A673 (cell line): ENCODE measurements around the gene RNFT1. TPM values are rescaled to one million over a fixed set of nuclear protein-coding genes. Genes with fewer than 3 reads are reported as not detected.

Experiments
- BruUV-seq: library from RNA; stranded (reverse); fragments of 400-500 nt; replicated peaks from 2 replicates; lab custom pipeline; 2021; lab: Mats Ljungman, UMichigan
- CTCF ChIA-PET: fragments of 300-600 bp; sonication (Branson Sonifier 250); formaldehyde crosslinking; loops from one replicate; lab custom pipeline; 2022; ENCODE audit warnings: antibody characterized with exemption; lab: Charles Lee
- POLR2A ChIA-PET: fragments of 300-600 bp; sonication (Branson Sonifier 250); formaldehyde crosslinking; loops from one replicate; lab custom pipeline; 2022; ENCODE audit warnings: antibody characterized with exemption; ENCODE audit not compliant: low non-redundant PET; lab: Charles Lee
- DNase-seq: peaks from one replicate; pipeline ENCODE4 v3.0.0-alpha.2; 2015; ENCODE audit warnings: low spot score
- H3K27ac ChIP-seq: fragments of 200-600 bp; sonication (generic); 2 replicates; pipeline ENCODE4 v1.5.1; 2016; ENCODE audit warnings: mixed run types, low read depth, mild to moderate bottlenecking, mixed read lengths, antibody characterized with exemption, low read length; ENCODE audit not compliant: poor library complexity, severe bottlenecking
- H3K27me3 ChIP-seq: fragments of 200-600 bp; sonication (generic); replicated peaks from 2 replicates; pipeline ENCODE4 v1.6.1; 2017; ENCODE audit warnings: mixed run types, low read depth, mild to moderate bottlenecking, mixed read lengths, antibody characterized with exemption, low read length; ENCODE audit not compliant: insufficient read depth, poor library complexity
- H3K36me3 ChIP-seq: fragments of 200-600 bp; sonication (generic); 2 replicates; pipeline ENCODE4 v1.6.1; 2016; ENCODE audit warnings: mixed run types, mild to moderate bottlenecking, mixed read lengths, antibody characterized with exemption, low read length; ENCODE audit not compliant: insufficient read depth, poor library complexity, severe bottlenecking
- H3K4me1 ChIP-seq: fragments of 200-600 bp; sonication (generic); 2 replicates; pipeline ENCODE4 v1.6.1; 2017; ENCODE audit warnings: mixed run types, mild to moderate bottlenecking, mixed read lengths, antibody characterized with exemption, low read length; ENCODE audit not compliant: insufficient read depth, poor library complexity, severe bottlenecking
- H3K4me3 ChIP-seq: fragments of 200-600 bp; sonication (generic); 2 replicates; pipeline ENCODE4 v1.5.1; 2016; ENCODE audit warnings: low read depth, mixed run types, mild to moderate bottlenecking, mixed read lengths, low read length; ENCODE audit not compliant: poor library complexity, severe bottlenecking
- H3K9me3 ChIP-seq: fragments of 200-600 bp; sonication (generic); 2 replicates; pipeline ENCODE4 v1.6.1; 2016; ENCODE audit warnings: mixed run types, low read depth, mild to moderate bottlenecking, mixed read lengths, antibody characterized with exemption, low read length; ENCODE audit not compliant: poor library complexity, severe bottlenecking
- CTCF ChIP-seq: fragments of 300-800, 200-600 bp; sonication (generic); conservative IDR thresholded peaks from 2 replicates; pipeline ENCODE4 v1.5.1; 2017; ENCODE audit warnings: low read depth, mild to moderate bottlenecking, antibody characterized with exemption, low read length, moderate library complexity, mixed read lengths
- EZH2 ChIP-seq: fragments of 200-600 bp; sonication (generic); IDR thresholded peaks from 2 replicates; pipeline ENCODE4 v1.6.1; 2017; ENCODE audit warnings: borderline replicate concordance, low read depth, mild to moderate bottlenecking, mixed read lengths, antibody characterized with exemption, low read length; ENCODE audit not compliant: poor library complexity, severe bottlenecking
- intact Hi-C: fragments of 100-400 bp; cut with micrococcal nuclease; formaldehyde crosslinking; loops from one replicate; pipeline ENCODE4 v1.10.0; 2022; ENCODE audit not compliant: unreplicated experiment
- total RNA-seq: library from RNA; stranded (reverse); gene quantifications from 2 replicates; pipeline ENCODE4 v1.2.3, GENCODE V29; 2021

Gene RNFT1
- total RNA-seq, 1 experiment from 2014 or later = 14.0 TPM

GRCh38 chr17:59914274-59914854, 50.2 kb downstream of the RNFT1 start:
- H3K4me1 ChIP-seq = no peaks in the 10 kb centered on the region
- peaks cover 56% of the 10 kb centered on the region for H3K36me3 ChIP-seq
- H3K9me3 ChIP-seq = no peaks in the 10 kb centered on the region
- intact Hi-C loops = loop anchor here (10.0 kb wide), 1 partner anchor 120 kb away; no protein-coding TSS in a partner anchor
- no peak overlapping the region for H3K4me3 ChIP-seq
- CTCF ChIA-PET = interaction anchor here (0.6 to 1.7 kb wide), 7 partner anchors 25 to 122 kb away, joined by 3 to 11 read pairs (median 4); partner anchors contain the start of gene RNFT1
- DNase-seq = peak; percentile 67
- POLR2A ChIA-PET = no interaction called here
- no peak overlapping the region for H3K27ac ChIP-seq
- no TSS peak for BruUV-seq
- no peak for TF ChIP-seq EZH2
- peak; percentile 72 for TF ChIP-seq CTCF
- H3K27me3 ChIP-seq = no peaks in the 10 kb centered on the region

- Histone ChIP-seq H3K27ac (no peak overlapping the region), H3K4me1 (no peaks in the 10 kb centered on the region), H3K27me3 (no peaks in the 10 kb centered on the region), H3K4me3 (no peak overlapping the region), H3K36me3 (peaks cover 8% of the 10 kb centered on the region), H3K9me3 (no peaks in the 10 kb centered on the region)
- BruUV-seq = no TSS peak
- TF ChIP-seq EZH2 (no peak), CTCF (no peak)
- ChIA-PET CTCF (no interaction called here), POLR2A (no interaction called here)
- DNase-seq = no peak
- intact Hi-C loops = no loop called here
Observed at GRCh38 chr17:59907467-59907866, 57.1 kb downstream of the RNFT1 start.

GRCh38 chr17:59903455-59903854, 61.1 kb downstream of the RNFT1 start:
- Histone ChIP-seq H3K4me1 (peaks cover 13% of the 10 kb centered on the region), H3K27me3 (no peaks in the 10 kb centered on the region), H3K27ac (no peak overlapping the region), H3K9me3 (no peaks in the 10 kb centered on the region), H3K36me3 (no peaks in the 10 kb centered on the region), H3K4me3 (no peak overlapping the region)
- POLR2A ChIA-PET = no interaction called here
- CTCF ChIA-PET = no interaction called here
- intact Hi-C loops = no loop called here
- no peak for DNase-seq
- no TSS peak for BruUV-seq
- TF ChIP-seq CTCF (no peak), EZH2 (no peak)

Other genes starting within 250 kb of the RNFT1 start
- gene TUBD1, start 71.8 kb downstream of the RNFT1 start, total RNA-seq = 16.1 and 23.3 TPM in 2 replicates
- 56.4 and 56.5 TPM in 2 replicates for gene RPS6KB1, start 71.6 kb downstream of the RNFT1 start, total RNA-seq
- 28.1 and 33.3 TPM in 2 replicates for gene HEATR6, start 114.2 kb upstream of the RNFT1 start, total RNA-seq
- not detected in 2 replicates for gene CA4, start 185.2 kb upstream of the RNFT1 start, total RNA-seq